ENCODE data around the gene AHNAK.

GRCh38 chr11:62575156-62575555, 28.6 kb upstream of the AHNAK start:
- no peak for TF ChIP-seq PATZ1 (CRISPR knock-in tag; IDR thresholded peaks at IDR 0.05; ENCODE audit: borderline replicate concordance)
- TF ChIP-seq ARNTL (CRISPR knock-in tag; IDR thresholded peaks at IDR 0.05; ENCODE audit: borderline replicate concordance, low read depth), result no peak
- TF ChIP-seq ZFP30 (CRISPR knock-in tag; IDR thresholded peaks at IDR 0.05), result no peak
- no peak for TF ChIP-seq PPARA (CRISPR knock-in tag; IDR thresholded peaks at IDR 0.05; ENCODE audit: borderline replicate concordance)
- TF ChIP-seq ZNF565 (CRISPR knock-in tag; conservative IDR thresholded peaks at IDR 0.05; ENCODE audit: low read depth), result no peak
- TF ChIP-seq TSHZ2 (CRISPR knock-in tag; IDR thresholded peaks at IDR 0.05), result no peak
- TF ChIP-seq CSDC2 (CRISPR knock-in tag; IDR thresholded peaks at IDR 0.05), result no peak
- no peak for TF ChIP-seq ZNF8 (CRISPR knock-in tag; IDR thresholded peaks at IDR 0.05)
- no peak for TF ChIP-seq TCF4 (CRISPR knock-in tag; IDR thresholded peaks at IDR 0.05; ENCODE audit: borderline replicate concordance)
- TF ChIP-seq ZNF70 (CRISPR knock-in tag; IDR thresholded peaks at IDR 0.05), result no peak
- TF ChIP-seq ISL1 (CRISPR knock-in tag; IDR thresholded peaks at IDR 0.05), result no peak

Measured in SK-N-SH treated with all-trans-retinoic acid at 6 μM for 48 hours (cell line).